Brain microvascular endothelial cell (primary cell): Measurements from ENCODE around the gene SEC24C.
A peak's percentile ranks its signal among the peaks of the same experiment; 100 is the strongest.

Source experiments
- DNase-seq: peaks from one replicate; pipeline ENCODE4 v3.0.0-alpha.2; 2020
- H3K27ac ChIP-seq: fragments of 250-450 bp; sonication (Bioruptor Pico); 2 replicates; pipeline ENCODE4 v1.5.1; 2020; ENCODE audit warnings: mild to moderate bottlenecking, moderate library complexity
- H3K27me3 ChIP-seq: fragments of 250-450 bp; sonication (Bioruptor Pico); replicated peaks from 2 replicates; pipeline ENCODE4 v1.5.1; 2020; ENCODE audit warnings: mild to moderate bottlenecking
- H3K36me3 ChIP-seq: fragments of 250-450 bp; sonication (Bioruptor Pico); replicated peaks from 2 replicates; pipeline ENCODE4 v1.5.1; 2020; ENCODE audit warnings: mild to moderate bottlenecking
- H3K4me3 ChIP-seq: 2 replicates; pipeline ENCODE4 v1.5.1; 2011; ENCODE audit warnings: low read depth, mild to moderate bottlenecking, control low read depth, low read length, moderate library complexity
- CTCF ChIP-seq: IDR thresholded peaks from 2 replicates; pipeline ENCODE4 v1.5.1; 2011; ENCODE audit warnings: low read depth, mild to moderate bottlenecking, moderate library complexity, low read length, control low read depth, inconsistent platforms; ENCODE audit errors: missing control alignments
- in situ Hi-C: cut with HindIII; loops from 2 replicates; pipeline ENCODE4 v1.10.0; 2017; ENCODE audit warnings: low sequenced_read_pairs, low pct_ligation_motif_present

Gene SEC24C

GRCh38 chr10:73802276-73802991 is 58.3 kb downstream of the SEC24C start:
- DNase-seq = no peak
- peaks cover 90% of the 10 kb centered on the region for H3K36me3 ChIP-seq
- TF ChIP-seq CTCF = peak; percentile 3
- no peak overlapping the region for H3K27ac ChIP-seq
- no peaks in the 10 kb centered on the region for H3K27me3 ChIP-seq
- in situ Hi-C loops = no loop called here
- H3K4me3 ChIP-seq = no peak overlapping the region

GRCh38 chr10:73803680-73804286 is 59.6 kb downstream of the SEC24C start:
- H3K27me3 ChIP-seq = no peaks in the 10 kb centered on the region
- peaks cover 84% of the 10 kb centered on the region for H3K36me3 ChIP-seq
- in situ Hi-C loops = no loop called here
- DNase-seq = no peak
- H3K4me3 ChIP-seq = no peak overlapping the region
- no peak overlapping the region for H3K27ac ChIP-seq
- no peak for TF ChIP-seq CTCF

- no peak overlapping the region for H3K27ac ChIP-seq
- in situ Hi-C loops = no loop called here
- H3K4me3 ChIP-seq = no peak overlapping the region
- no peaks in the 10 kb centered on the region for H3K27me3 ChIP-seq
- H3K36me3 ChIP-seq = peaks cover 61% of the 10 kb centered on the region
- DNase-seq = no peak
- no peak for TF ChIP-seq CTCF
Measured at GRCh38 chr10:73806176-73806950, 62.2 kb downstream of the SEC24C start.

GRCh38 chr10:73807471-73807870 is 63.3 kb downstream of the SEC24C start:
- in situ Hi-C loops = no loop called here
- no peak overlapping the region for H3K4me3 ChIP-seq

More at GRCh38 chr10:73807471-73807870, 63.3 kb downstream of the SEC24C start:
- no peak for DNase-seq
- Histone ChIP-seq H3K27me3 (no peaks in the 10 kb centered on the region), H3K36me3 (peaks cover 50% of the 10 kb centered on the region), H3K27ac (no peak overlapping the region)
- TF ChIP-seq CTCF = no peak
